OCI-LY3 (cell line): ENCODE data around the gene LRRC4C.

Source experiments
- EZH2phosphoT487 ChIP-seq: fragments of 200-600 bp; shearing (Covaris generic); IDR thresholded peaks from 2 replicates; pipeline ENCODE4 v1.6.1; 2018; ENCODE audit warnings: antibody characterized with exemption, mixed run types, low read depth
- TF ChIP-seq, protein P1 (sequence below): fragments of 200-600, 300-600 bp; sonication (generic); IDR thresholded peaks from 2 replicates; pipeline ENCODE4 v1.5.1; 2014; ENCODE audit warnings: antibody characterized with exemption, low read length, low read depth

GRCh38 chr11:41189701-41190436, 269.6 kb downstream of the LRRC4C start:
- TF ChIP-seq, protein P1, sequence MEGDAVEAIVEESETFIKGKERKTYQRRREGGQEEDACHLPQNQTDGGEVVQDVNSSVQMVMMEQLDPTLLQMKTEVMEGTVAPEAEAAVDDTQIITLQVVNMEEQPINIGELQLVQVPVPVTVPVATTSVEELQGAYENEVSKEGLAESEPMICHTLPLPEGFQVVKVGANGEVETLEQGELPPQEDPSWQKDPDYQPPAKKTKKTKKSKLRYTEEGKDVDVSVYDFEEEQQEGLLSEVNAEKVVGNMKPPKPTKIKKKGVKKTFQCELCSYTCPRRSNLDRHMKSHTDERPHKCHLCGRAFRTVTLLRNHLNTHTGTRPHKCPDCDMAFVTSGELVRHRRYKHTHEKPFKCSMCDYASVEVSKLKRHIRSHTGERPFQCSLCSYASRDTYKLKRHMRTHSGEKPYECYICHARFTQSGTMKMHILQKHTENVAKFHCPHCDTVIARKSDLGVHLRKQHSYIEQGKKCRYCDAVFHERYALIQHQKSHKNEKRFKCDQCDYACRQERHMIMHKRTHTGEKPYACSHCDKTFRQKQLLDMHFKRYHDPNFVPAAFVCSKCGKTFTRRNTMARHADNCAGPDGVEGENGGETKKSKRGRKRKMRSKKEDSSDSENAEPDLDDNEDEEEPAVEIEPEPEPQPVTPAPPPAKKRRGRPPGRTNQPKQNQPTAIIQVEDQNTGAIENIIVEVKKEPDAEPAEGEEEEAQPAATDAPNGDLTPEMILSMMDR = no peak
- no peak for TF ChIP-seq EZH2phosphoT487
